ENCODE data around the gene PCCA. TPM values are rescaled to one million over a fixed set of nuclear protein-coding genes. Genes with fewer than 3 reads are reported as not detected.

Gene PCCA
- total and polyA plus RNA-seq, 2 donors (not counting 3 experiments of a cell fraction or from before 2014, with no cell fraction given): 5.7 to 20.2 TPM

- no peak overlapping the region for H2AFZ ChIP-seq (ENCODE audit: low read depth, low read length)
- dilution Hi-C loops (cut with MboI; ENCODE audit: extremely low pct_ligation_motif_present, low sequenced_read_pairs) (no loop called here), intact Hi-C loops (cut with micrococcal nuclease) (loop anchor here (5.0 to 10.0 kb wide), 2 partner anchors 76 to 474 kb away; no protein-coding TSS in a partner anchor)
- BruUV-seq (replicated peaks): no TSS peak
- no peaks in the 10 kb centered on the region for H3K9me3 ChIP-seq (replicated peaks; ENCODE audit: control insufficient read depth, insufficient read depth, low read length)
- H3K36me3 ChIP-seq (ENCODE audit: control insufficient read depth in 2 of 2, extremely low read depth in 1 of 2, insufficient read depth in 2 of 2, low read length in 2 of 2): no peaks in the 10 kb centered on the region
- no peaks in the 10 kb centered on the region for H3K9me1 ChIP-seq (replicated peaks; ENCODE audit: control insufficient read depth, extremely low read depth, insufficient read depth, low read length)
- DNase-seq (ENCODE audit: low read depth, low spot score): no peak
- no peak overlapping the region for H3K4me2 ChIP-seq (ENCODE audit: insufficient read depth, low read length)
- H4K20me1 ChIP-seq (replicated peaks; ENCODE audit: control insufficient read depth, extremely low read depth, insufficient read depth, low read length): no peaks in the 10 kb centered on the region
- H3K4me3 ChIP-seq (replicated peaks in 1 of 3; ENCODE audit: insufficient read depth in 1 of 3, low read depth in 1 of 3, low read length in 3 of 3): no peak overlapping the region
- H3K27me3 ChIP-seq (ENCODE audit: control insufficient read depth in 2 of 2, insufficient read depth in 2 of 2, low read length in 2 of 2): no peaks in the 10 kb centered on the region
- H3K9ac ChIP-seq (replicated peaks; ENCODE audit: extremely low read depth, insufficient read depth, low read length): no peak overlapping the region
- CTCF ChIA-PET: interaction anchor here (0.6 to 1.3 kb wide), 2 partner anchors 13 to 845 kb away, joined by 3 read pairs; no protein-coding TSS in a partner anchor
- H3K27ac ChIP-seq (ENCODE audit: insufficient read depth, low read depth, low read length): no peak overlapping the region
- POLR2A ChIA-PET: no interaction called here
- no peaks in the 10 kb centered on the region for H3K79me2 ChIP-seq (ENCODE audit: control insufficient read depth, insufficient read depth, low read length)
- TF ChIP-seq MYC (IDR thresholded peaks at IDR 0.05; ENCODE audit: low read depth, low read length): no peak
- TF ChIP-seq POLR2AphosphoS5 (IDR thresholded peaks at IDR 0.05; ENCODE audit: insufficient read depth, low read depth, low read length): no peak
- no peak for TF ChIP-seq MAX (IDR thresholded peaks at IDR 0.05; ENCODE audit: insufficient read depth, insufficient read length)
- TF ChIP-seq JUN (IDR thresholded peaks at IDR 0.05; ENCODE audit: borderline replicate concordance, insufficient read depth, insufficient read length, low read depth): no peak
- no peak for TF ChIP-seq POLR2A (IDR thresholded peaks at IDR 0.05; ENCODE audit: low read depth, low read length)
- no peak for TF ChIP-seq EZH2 (IDR thresholded peaks at IDR 0.05; ENCODE audit: borderline replicate concordance, low read depth, low read length, severe bottlenecking)
- TF ChIP-seq FOS (IDR thresholded peaks at IDR 0.05; ENCODE audit: borderline replicate concordance, insufficient read depth, low read length): no peak
- no peak for TF ChIP-seq GATA2 (IDR thresholded peaks at IDR 0.05; ENCODE audit: insufficient read depth, insufficient read length, low read depth, low read length)
- TF ChIP-seq, protein P1, sequence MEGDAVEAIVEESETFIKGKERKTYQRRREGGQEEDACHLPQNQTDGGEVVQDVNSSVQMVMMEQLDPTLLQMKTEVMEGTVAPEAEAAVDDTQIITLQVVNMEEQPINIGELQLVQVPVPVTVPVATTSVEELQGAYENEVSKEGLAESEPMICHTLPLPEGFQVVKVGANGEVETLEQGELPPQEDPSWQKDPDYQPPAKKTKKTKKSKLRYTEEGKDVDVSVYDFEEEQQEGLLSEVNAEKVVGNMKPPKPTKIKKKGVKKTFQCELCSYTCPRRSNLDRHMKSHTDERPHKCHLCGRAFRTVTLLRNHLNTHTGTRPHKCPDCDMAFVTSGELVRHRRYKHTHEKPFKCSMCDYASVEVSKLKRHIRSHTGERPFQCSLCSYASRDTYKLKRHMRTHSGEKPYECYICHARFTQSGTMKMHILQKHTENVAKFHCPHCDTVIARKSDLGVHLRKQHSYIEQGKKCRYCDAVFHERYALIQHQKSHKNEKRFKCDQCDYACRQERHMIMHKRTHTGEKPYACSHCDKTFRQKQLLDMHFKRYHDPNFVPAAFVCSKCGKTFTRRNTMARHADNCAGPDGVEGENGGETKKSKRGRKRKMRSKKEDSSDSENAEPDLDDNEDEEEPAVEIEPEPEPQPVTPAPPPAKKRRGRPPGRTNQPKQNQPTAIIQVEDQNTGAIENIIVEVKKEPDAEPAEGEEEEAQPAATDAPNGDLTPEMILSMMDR (IDR thresholded peaks at IDR 0.05; ENCODE audit: extremely low read depth in 1 of 2, insufficient read depth in 1 of 2, low read depth in 1 of 2, low read length in 2 of 2): no peak
- no peak for FAIRE-seq
- H3K4me1 ChIP-seq (ENCODE audit: control insufficient read depth, extremely low read depth, insufficient read depth, low read length): no peaks in the 10 kb centered on the region
Measured at GRCh38 chr13:100518394-100519062, 429.6 kb downstream of the PCCA start.
